C4-2B (cell line): ENCODE measurements around the gene KLHDC4.

Source experiments
- H3K27ac ChIP-seq: fragments of 450-650 bp; 2 replicates; pipeline ENCODE4 v1.5.1; 2017
- CTCF ChIP-seq: fragments of 450-650 bp; conservative IDR thresholded peaks from 2 replicates; pipeline ENCODE4 v1.5.1; 2017; ENCODE audit warnings: mild to moderate bottlenecking
- ZFX ChIP-seq: fragments of 450-650 bp; IDR thresholded peaks from 2 replicates; pipeline ENCODE4 v1.6.1; 2017

KLHDC4 gene

GRCh38 chr16:87806261-87806640 lies 40.5 kb upstream of the KLHDC4 start:
- TF ChIP-seq ZFX: no peak
- TF ChIP-seq CTCF: no peak
- H3K27ac ChIP-seq: peak overlapping the region; percentile 15; the same call in 1 of the 2 replicates

- no peak overlapping the region for H3K27ac ChIP-seq
- TF ChIP-seq CTCF (no peak), ZFX (no peak)
Observed at GRCh38 chr16:87803385-87803784, 37.6 kb upstream of the KLHDC4 start.

DNA sequence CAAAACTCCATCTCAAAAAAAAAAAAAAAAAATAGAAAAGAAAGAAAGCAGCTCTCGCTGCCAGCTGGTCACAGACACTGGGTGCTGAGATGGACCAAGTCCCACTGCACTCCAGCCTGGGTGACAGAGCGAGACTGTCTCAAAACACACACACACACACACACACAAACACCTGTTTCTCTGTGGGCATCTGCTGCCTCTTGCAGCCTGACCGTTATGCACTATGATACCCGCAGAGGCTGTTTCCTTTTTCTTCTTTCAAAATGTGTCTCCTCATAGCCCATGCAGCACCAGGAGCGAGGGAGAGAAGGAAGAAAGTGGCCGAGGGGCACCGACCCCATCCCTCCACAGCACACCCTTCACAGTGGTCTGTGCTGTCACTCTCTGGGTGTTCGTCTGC lies 36.9 kb upstream of the KLHDC4 start:
- no peak overlapping the region for H3K27ac ChIP-seq
- no peak for TF ChIP-seq ZFX
- TF ChIP-seq CTCF: no peak

DNA sequence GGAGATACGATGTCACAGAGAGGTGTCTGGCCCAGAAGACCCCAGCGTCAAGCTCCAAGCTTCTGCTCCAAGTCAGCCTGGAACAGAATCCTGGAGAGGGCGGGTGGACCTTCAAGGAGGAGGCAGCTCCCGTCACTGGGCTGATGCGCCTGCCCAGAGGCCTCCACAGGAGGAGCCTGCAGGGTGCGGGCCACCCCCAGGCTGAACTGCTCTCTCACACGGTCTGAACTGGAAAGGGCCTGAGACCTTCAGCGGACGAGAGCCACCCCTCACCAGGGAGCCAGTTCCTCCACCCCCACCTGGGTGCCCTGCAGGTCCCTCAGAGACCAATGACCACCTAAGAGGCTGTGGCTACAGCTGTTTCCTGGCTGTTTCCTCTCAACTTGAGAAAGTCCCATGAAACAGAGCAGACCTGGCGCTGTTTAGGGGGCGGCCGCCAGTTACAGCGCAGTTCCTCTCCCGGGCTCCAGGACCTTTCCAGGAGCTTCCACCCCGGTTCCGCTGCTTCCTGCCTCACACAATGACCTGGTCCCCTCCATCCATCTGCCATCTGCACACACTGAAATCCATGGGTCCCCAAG lies 36.0 kb upstream of the KLHDC4 start:
- TF ChIP-seq ZFX (no peak), CTCF (no peak)
- H3K27ac ChIP-seq: no peak overlapping the region

GRCh38 chr16:87800497-87800896 lies 34.7 kb upstream of the KLHDC4 start:
- no peak overlapping the region for H3K27ac ChIP-seq
- TF ChIP-seq CTCF: no peak
- no peak for TF ChIP-seq ZFX

DNA sequence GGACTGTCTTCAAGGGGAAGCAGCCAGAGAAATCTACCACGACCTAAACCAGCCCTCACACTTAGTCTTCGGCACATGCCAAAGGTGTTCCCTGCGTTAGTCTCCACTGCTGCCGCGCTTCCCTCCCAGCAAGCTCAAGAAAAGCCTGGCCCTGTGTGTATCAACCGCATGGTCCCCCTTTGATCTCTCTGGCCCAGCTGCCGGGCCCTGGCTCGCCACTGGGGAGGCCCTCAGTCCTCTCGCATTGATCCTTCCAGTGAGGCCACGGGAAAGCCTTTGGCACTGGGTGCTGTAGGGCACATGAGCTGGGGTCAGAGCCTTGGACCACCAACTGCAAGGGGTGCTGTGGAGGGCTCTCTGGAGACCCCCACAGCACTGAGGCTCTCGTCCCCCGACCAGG lies 29.6 kb upstream of the KLHDC4 start:
- no peak overlapping the region for H3K27ac ChIP-seq
- TF ChIP-seq ZFX: no peak

DNA sequence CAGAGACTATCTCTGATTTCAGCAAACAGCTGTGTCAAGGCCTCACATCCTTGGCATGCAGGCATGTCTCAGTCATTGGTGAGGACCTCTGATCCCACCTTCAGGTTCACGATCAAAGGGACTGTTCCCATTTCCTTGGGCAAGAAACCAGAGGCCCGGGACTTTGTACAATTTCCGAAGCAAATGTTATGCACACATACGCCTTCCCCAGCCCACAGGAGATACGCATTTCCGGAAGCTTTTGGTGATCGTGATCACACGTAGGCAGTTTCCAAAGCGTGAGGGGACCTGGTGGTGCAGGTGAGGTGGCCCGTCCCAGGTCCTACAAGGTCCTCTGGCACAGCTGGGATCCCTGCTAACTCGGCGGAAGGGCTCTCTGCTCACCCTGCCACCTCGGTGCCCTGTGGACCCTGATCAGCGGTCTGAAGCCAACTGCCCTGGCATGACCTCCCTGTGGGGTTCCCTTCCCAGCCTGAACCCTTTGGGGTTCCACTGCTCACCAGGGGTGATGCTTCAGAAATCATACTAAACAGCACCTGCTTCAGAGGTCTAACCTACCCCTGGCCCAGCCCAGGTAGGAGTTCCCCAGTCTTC lies 28.8 kb upstream of the KLHDC4 start:
- H3K27ac ChIP-seq: no peak overlapping the region
- no peak for TF ChIP-seq ZFX
- no peak for TF ChIP-seq CTCF

DNA sequence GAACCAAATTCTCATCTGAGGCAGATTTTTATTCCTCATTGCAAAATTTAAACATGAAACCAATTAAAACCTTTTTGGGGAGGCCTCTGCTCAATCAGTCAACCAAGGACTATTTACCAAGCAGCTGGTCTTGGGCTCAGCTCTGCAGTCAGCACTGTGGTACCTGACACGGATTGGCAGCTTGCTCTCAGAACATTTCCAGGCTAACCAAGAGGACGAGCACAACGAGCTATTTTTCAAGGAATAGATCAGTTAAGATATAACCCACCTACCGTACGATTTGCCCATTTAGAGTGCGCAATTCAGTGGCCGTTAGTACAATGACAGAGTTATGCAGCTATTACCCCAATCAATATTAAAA lies 26.4 kb upstream of the KLHDC4 start:
- TF ChIP-seq CTCF: no peak
- no peak for TF ChIP-seq ZFX
- H3K27ac ChIP-seq: no peak overlapping the region
